HG02884 (cell line): ENCODE measurements around the gene TAF8.

Experiments used
- ATAC-seq: cut with Tn5 transposase; IDR thresholded peaks from one replicate; pipeline ENCODE4 v1.9.1; 2021; ENCODE audit warnings: mild to moderate bottlenecking, moderate library complexity; ENCODE audit not compliant: unreplicated experiment

The TAF8 gene

GRCh38 chr6:42049948-42050296 lies 402 bp upstream of the TAF8 start:
- ATAC-seq, result no peak

GRCh38 chr6:42051268-42051653 lies 937 bp downstream of the TAF8 start:
- ATAC-seq, result no peak

GRCh38 chr6:42053601-42054000 lies 3.3 kb downstream of the TAF8 start:
- ATAC-seq, result no peak

- ATAC-seq, result no peak
These were observed 9.4 kb downstream of the TAF8 start for GRCh38 chr6:42059743-42060142.

GRCh38 chr6:42066156-42066675 lies 15.9 kb downstream of the TAF8 start:
- no peak for ATAC-seq

GRCh38 chr6:42068173-42068572 lies 17.8 kb downstream of the TAF8 start:
- no peak for ATAC-seq

GRCh38 chr6:42068872-42069522 lies 18.7 kb downstream of the TAF8 start:
- no peak for ATAC-seq

GRCh38 chr6:42071881-42072583 lies 21.7 kb downstream of the TAF8 start:
- no peak for ATAC-seq

GRCh38 chr6:42073287-42073686 lies 23.0 kb downstream of the TAF8 start:
- no peak for ATAC-seq

- ATAC-seq, result no peak
These were observed 25.0 kb downstream of the TAF8 start for GRCh38 chr6:42075159-42075838.

GRCh38 chr6:42078386-42078785 lies 28.1 kb downstream of the TAF8 start:
- no peak for ATAC-seq

- no peak for ATAC-seq
These were observed 29.7 kb downstream of the TAF8 start for GRCh38 chr6:42079941-42080464.

GRCh38 chr6:42083530-42083929 lies 33.2 kb downstream of the TAF8 start:
- ATAC-seq, result no peak

- no peak for ATAC-seq
These were observed 34.6 kb downstream of the TAF8 start for GRCh38 chr6:42084889-42085288.

GRCh38 chr6:42086046-42087035 lies 36.0 kb downstream of the TAF8 start:
- no peak for ATAC-seq

- no peak for ATAC-seq
These were observed 37.8 kb downstream of the TAF8 start for GRCh38 chr6:42088101-42088591.

- ATAC-seq, result no peak
These were observed 40.7 kb downstream of the TAF8 start for GRCh38 chr6:42090819-42091717.

- no peak for ATAC-seq
These were observed 41.3 kb downstream of the TAF8 start for GRCh38 chr6:42091718-42092023.

- no peak for ATAC-seq
These were observed 43.4 kb downstream of the TAF8 start for GRCh38 chr6:42093582-42094329.
